ENCODE measurements around the gene LHFPL6.

Gene LHFPL6

GRCh38 chr13:39602614-39603366 is at the start of gene LHFPL6:
LHFPL6 (minus strand) TSS chr13:39603193.
- Histone ChIP-seq H3K27ac (ENCODE audit: low read depth, low read length) (peak within 1 kb of the TSS; percentile 94), H3K36me3 (ENCODE audit: control insufficient read depth in 5 of 5, insufficient read depth in 5 of 5, low read length in 5 of 5) (no peaks in the 10 kb centered on the region), H3K9me3 (ENCODE audit: control insufficient read depth in 5 of 5, low read length in 5 of 5) (no peaks in the 10 kb centered on the region), H3K9ac (ENCODE audit: low read length in 5 of 5) (peak within 1 kb of the TSS; percentile 81 to 92 (median 85)), H3K27me3 (ENCODE audit: control insufficient read depth in 5 of 5, insufficient read depth in 4 of 5, low read length in 5 of 5) (no peaks in the 10 kb centered on the region), H3K4me3 (ENCODE audit: low read depth in 1 of 5, low read length in 5 of 5) (peak within 1 kb of the TSS; percentile 73 to 95 (median 87)), H3K4me1 (ENCODE audit: control insufficient read depth in 5 of 5, insufficient read depth in 5 of 5, low read length in 5 of 5) (peaks cover 0 to 45% (median 44%) of the 10 kb centered on the region in 5 donors)

DNA sequence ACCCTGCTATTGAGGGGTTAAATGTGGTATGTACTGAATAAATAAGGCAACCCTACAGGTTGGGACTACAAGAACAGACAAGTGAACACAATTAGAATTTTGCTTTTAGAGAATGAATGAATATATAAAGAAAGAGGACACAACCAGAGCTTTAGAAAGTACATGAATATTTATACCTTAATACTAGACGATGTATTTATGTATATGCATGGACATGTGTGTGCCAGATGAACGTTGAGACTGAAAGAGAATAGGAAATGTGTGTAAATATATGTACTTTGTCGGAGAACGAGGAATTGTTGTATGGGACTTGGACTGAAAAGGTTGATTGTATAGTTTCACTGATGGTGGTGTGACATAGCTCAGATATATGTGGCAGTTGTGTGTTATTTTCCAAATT is 43.1 kb upstream of the LHFPL6 start:
- no peaks in the 10 kb centered on the region for H3K4me1 ChIP-seq (ENCODE audit: control insufficient read depth in 5 of 5, insufficient read depth in 5 of 5, low read length in 5 of 5)
- no peaks in the 10 kb centered on the region for H3K27me3 ChIP-seq (ENCODE audit: control insufficient read depth in 5 of 5, insufficient read depth in 4 of 5, low read length in 5 of 5)
- no peak overlapping the region for H3K9ac ChIP-seq (ENCODE audit: low read length in 5 of 5)
- H3K9me3 ChIP-seq (ENCODE audit: control insufficient read depth in 5 of 5, low read length in 5 of 5): no peaks in the 10 kb centered on the region
- H3K4me3 ChIP-seq (ENCODE audit: low read depth in 1 of 5, low read length in 5 of 5): no peak overlapping the region
- H3K27ac ChIP-seq (ENCODE audit: low read depth, low read length): no peak overlapping the region
- no peaks in the 10 kb centered on the region for H3K36me3 ChIP-seq (ENCODE audit: control insufficient read depth in 5 of 5, insufficient read depth in 5 of 5, low read length in 5 of 5)

- H3K4me1 ChIP-seq (ENCODE audit: control insufficient read depth in 5 of 5, insufficient read depth in 5 of 5, low read length in 5 of 5): no peaks in the 10 kb centered on the region
- H3K27me3 ChIP-seq (ENCODE audit: control insufficient read depth in 5 of 5, insufficient read depth in 4 of 5, low read length in 5 of 5): no peaks in the 10 kb centered on the region
- H3K27ac ChIP-seq (ENCODE audit: low read depth, low read length): no peak overlapping the region
- H3K4me3 ChIP-seq (ENCODE audit: low read depth in 1 of 5, low read length in 5 of 5): no peak overlapping the region
- no peaks in the 10 kb centered on the region for H3K36me3 ChIP-seq (ENCODE audit: control insufficient read depth in 5 of 5, insufficient read depth in 5 of 5, low read length in 5 of 5)
- H3K9me3 ChIP-seq (ENCODE audit: control insufficient read depth in 5 of 5, low read length in 5 of 5): no peaks in the 10 kb centered on the region
- H3K9ac ChIP-seq (ENCODE audit: low read length in 5 of 5): no peak overlapping the region
Observed at GRCh38 chr13:39641645-39642044, 38.7 kb upstream of the LHFPL6 start.

GRCh38 chr13:39637890-39638289 is 34.9 kb upstream of the LHFPL6 start:
- no peak overlapping the region for H3K27ac ChIP-seq (ENCODE audit: low read depth, low read length)
- H3K27me3 ChIP-seq (ENCODE audit: control insufficient read depth in 5 of 5, insufficient read depth in 4 of 5, low read length in 5 of 5): no peaks in the 10 kb centered on the region
- H3K9ac ChIP-seq (ENCODE audit: low read length in 5 of 5): no peak overlapping the region
- no peaks in the 10 kb centered on the region for H3K4me1 ChIP-seq (ENCODE audit: control insufficient read depth in 5 of 5, insufficient read depth in 5 of 5, low read length in 5 of 5)
- H3K9me3 ChIP-seq (ENCODE audit: control insufficient read depth in 5 of 5, low read length in 5 of 5): no peaks in the 10 kb centered on the region
- no peak overlapping the region for H3K4me3 ChIP-seq (ENCODE audit: low read depth in 1 of 5, low read length in 5 of 5)
- no peaks in the 10 kb centered on the region for H3K36me3 ChIP-seq (ENCODE audit: control insufficient read depth in 5 of 5, insufficient read depth in 5 of 5, low read length in 5 of 5)

DNA sequence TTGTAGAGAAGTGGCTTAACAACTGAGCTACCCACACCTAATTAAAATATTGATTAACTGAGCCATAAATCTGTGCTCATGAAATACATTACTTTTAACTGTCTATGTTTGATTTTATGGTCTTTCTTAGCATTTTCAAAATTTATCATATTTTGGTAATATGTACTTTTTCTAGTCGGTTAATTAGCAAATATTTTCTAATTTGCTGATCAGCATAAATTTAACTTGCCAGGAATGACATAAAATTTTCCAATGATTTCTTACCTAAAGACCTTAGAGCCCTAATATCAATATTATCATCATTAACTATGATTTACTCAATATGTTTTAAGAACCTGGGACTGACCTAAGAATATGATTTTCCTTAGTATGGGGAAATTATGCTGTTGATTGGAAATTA is 32.6 kb upstream of the LHFPL6 start:
- H3K4me3 ChIP-seq (ENCODE audit: low read depth in 1 of 5, low read length in 5 of 5): no peak overlapping the region
- H3K36me3 ChIP-seq (ENCODE audit: control insufficient read depth in 5 of 5, insufficient read depth in 5 of 5, low read length in 5 of 5): no peaks in the 10 kb centered on the region
- H3K9me3 ChIP-seq (ENCODE audit: control insufficient read depth in 5 of 5, low read length in 5 of 5): peaks cover 0 to 10% (median 0%) of the 10 kb centered on the region in 5 donors
- no peak overlapping the region for H3K27ac ChIP-seq (ENCODE audit: low read depth, low read length)
- no peaks in the 10 kb centered on the region for H3K27me3 ChIP-seq (ENCODE audit: control insufficient read depth in 5 of 5, insufficient read depth in 4 of 5, low read length in 5 of 5)
- no peak overlapping the region for H3K9ac ChIP-seq (ENCODE audit: low read length in 5 of 5)
- no peaks in the 10 kb centered on the region for H3K4me1 ChIP-seq (ENCODE audit: control insufficient read depth in 5 of 5, insufficient read depth in 5 of 5, low read length in 5 of 5)

GRCh38 chr13:39632994-39633393 is 30.0 kb upstream of the LHFPL6 start:
- H3K9ac ChIP-seq (ENCODE audit: low read length in 5 of 5): no peak overlapping the region
- H3K9me3 ChIP-seq (ENCODE audit: control insufficient read depth in 5 of 5, low read length in 5 of 5): peaks cover 0 to 10% (median 0%) of the 10 kb centered on the region in 5 donors
- H3K4me3 ChIP-seq (ENCODE audit: low read depth in 1 of 5, low read length in 5 of 5): no peak overlapping the region
- H3K4me1 ChIP-seq (ENCODE audit: control insufficient read depth in 5 of 5, insufficient read depth in 5 of 5, low read length in 5 of 5): no peaks in the 10 kb centered on the region
- no peak overlapping the region for H3K27ac ChIP-seq (ENCODE audit: low read depth, low read length)
- no peaks in the 10 kb centered on the region for H3K36me3 ChIP-seq (ENCODE audit: control insufficient read depth in 5 of 5, insufficient read depth in 5 of 5, low read length in 5 of 5)
- H3K27me3 ChIP-seq (ENCODE audit: control insufficient read depth in 5 of 5, insufficient read depth in 4 of 5, low read length in 5 of 5): no peaks in the 10 kb centered on the region

DNA sequence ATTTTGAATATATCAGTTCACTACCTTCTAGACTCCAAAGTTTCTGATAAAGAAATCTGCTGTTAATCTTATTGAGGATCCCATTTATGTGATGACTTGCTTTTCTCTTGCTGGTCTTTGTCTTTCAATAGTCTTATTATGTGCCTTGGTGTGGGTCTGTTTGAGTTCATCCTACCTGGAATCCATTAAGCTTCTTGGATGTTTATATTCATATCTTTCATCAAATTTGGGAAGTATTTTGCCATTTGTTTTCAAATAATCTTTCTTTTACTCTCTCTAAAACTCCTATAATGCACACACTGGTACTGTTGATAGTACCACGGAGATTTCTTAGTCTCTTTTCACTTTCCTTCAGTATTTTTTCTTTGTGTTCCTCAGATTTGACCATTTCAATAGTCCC is 28.3 kb upstream of the LHFPL6 start:
- Histone ChIP-seq H3K27ac (ENCODE audit: low read depth, low read length) (no peak overlapping the region), H3K27me3 (ENCODE audit: control insufficient read depth in 5 of 5, insufficient read depth in 4 of 5, low read length in 5 of 5) (no peaks in the 10 kb centered on the region), H3K4me1 (ENCODE audit: control insufficient read depth in 5 of 5, insufficient read depth in 5 of 5, low read length in 5 of 5) (no peaks in the 10 kb centered on the region), H3K9me3 (ENCODE audit: control insufficient read depth in 5 of 5, low read length in 5 of 5) (peaks cover 0 to 10% (median 0%) of the 10 kb centered on the region in 5 donors), H3K9ac (ENCODE audit: low read length in 5 of 5) (no peak overlapping the region), H3K36me3 (ENCODE audit: control insufficient read depth in 5 of 5, insufficient read depth in 5 of 5, low read length in 5 of 5) (no peaks in the 10 kb centered on the region), H3K4me3 (ENCODE audit: low read depth in 1 of 5, low read length in 5 of 5) (no peak overlapping the region)

DNA sequence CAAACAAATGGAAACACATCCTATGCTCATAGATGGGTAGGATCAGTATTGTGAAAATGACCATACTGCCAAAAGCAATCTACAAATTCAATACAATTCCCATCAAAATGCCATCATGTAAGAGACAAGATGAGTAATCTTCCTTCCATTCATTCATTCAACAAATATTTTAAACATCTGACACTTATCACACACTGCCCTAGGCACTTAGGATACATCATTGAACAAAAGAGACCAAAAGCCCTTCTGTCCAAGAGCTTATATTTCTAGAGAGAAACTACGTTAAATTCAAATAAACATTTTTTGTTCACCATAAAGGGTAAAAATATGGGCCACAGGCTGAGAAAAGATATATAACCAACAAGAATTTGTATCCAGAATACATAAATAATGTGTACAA is 20.5 kb upstream of the LHFPL6 start:
- Histone ChIP-seq H3K9me3 (ENCODE audit: control insufficient read depth in 5 of 5, low read length in 5 of 5) (no peaks in the 10 kb centered on the region), H3K9ac (ENCODE audit: low read length in 5 of 5) (no peak overlapping the region), H3K4me3 (ENCODE audit: low read depth in 1 of 5, low read length in 5 of 5) (no peak overlapping the region), H3K27me3 (ENCODE audit: control insufficient read depth in 5 of 5, insufficient read depth in 4 of 5, low read length in 5 of 5) (no peaks in the 10 kb centered on the region), H3K4me1 (ENCODE audit: control insufficient read depth in 5 of 5, insufficient read depth in 5 of 5, low read length in 5 of 5) (peaks cover 0 to 10% (median 7%) of the 10 kb centered on the region in 5 donors), H3K36me3 (ENCODE audit: control insufficient read depth in 5 of 5, insufficient read depth in 5 of 5, low read length in 5 of 5) (no peaks in the 10 kb centered on the region), H3K27ac (ENCODE audit: low read depth, low read length) (no peak overlapping the region)

GRCh38 chr13:39618561-39618960 is 15.6 kb upstream of the LHFPL6 start:
- H3K36me3 ChIP-seq (ENCODE audit: control insufficient read depth in 5 of 5, insufficient read depth in 5 of 5, low read length in 5 of 5): no peaks in the 10 kb centered on the region
- no peaks in the 10 kb centered on the region for H3K9me3 ChIP-seq (ENCODE audit: control insufficient read depth in 5 of 5, low read length in 5 of 5)
- H3K27me3 ChIP-seq (ENCODE audit: control insufficient read depth in 5 of 5, insufficient read depth in 4 of 5, low read length in 5 of 5): no peaks in the 10 kb centered on the region
- peaks cover 0 to 21% (median 15%) of the 10 kb centered on the region in 5 donors for H3K4me1 ChIP-seq (ENCODE audit: control insufficient read depth in 5 of 5, insufficient read depth in 5 of 5, low read length in 5 of 5)
- no peak overlapping the region for H3K9ac ChIP-seq (ENCODE audit: low read length in 5 of 5)
- H3K4me3 ChIP-seq (ENCODE audit: low read depth in 1 of 5, low read length in 5 of 5): no peak overlapping the region
- no peak overlapping the region for H3K27ac ChIP-seq (ENCODE audit: low read depth, low read length)

- Histone ChIP-seq H3K27me3 (ENCODE audit: control insufficient read depth in 5 of 5, insufficient read depth in 4 of 5, low read length in 5 of 5) (no peaks in the 10 kb centered on the region), H3K9ac (ENCODE audit: low read length in 5 of 5) (no peak overlapping the region)
Observed at GRCh38 chr13:39616087-39616694, 13.2 kb upstream of the LHFPL6 start.

More at GRCh38 chr13:39616087-39616694, 13.2 kb upstream of the LHFPL6 start:
- peaks cover 0 to 21% (median 15%) of the 10 kb centered on the region in 5 donors for H3K4me1 ChIP-seq (ENCODE audit: control insufficient read depth in 5 of 5, insufficient read depth in 5 of 5, low read length in 5 of 5)
- no peak overlapping the region for H3K4me3 ChIP-seq (ENCODE audit: low read depth in 1 of 5, low read length in 5 of 5)
- no peaks in the 10 kb centered on the region for H3K36me3 ChIP-seq (ENCODE audit: control insufficient read depth in 5 of 5, insufficient read depth in 5 of 5, low read length in 5 of 5)
- no peaks in the 10 kb centered on the region for H3K9me3 ChIP-seq (ENCODE audit: control insufficient read depth in 5 of 5, low read length in 5 of 5)
- H3K27ac ChIP-seq (ENCODE audit: low read depth, low read length): no peak overlapping the region
